ENCODE data around the gene ETFA. TPM values are rescaled to one million over a fixed set of nuclear protein-coding genes. Genes with fewer than 3 reads are reported as not detected.

ETFA gene
- total and polyA plus RNA-seq, 10 of the 15 experiments (the other 5 are each of a cell fraction or from before 2014, with no cell fraction given): 114 to 331 (median 152) TPM

GRCh38 chr15:76195506-76196268, 115.6 kb downstream of the ETFA start:
- no peaks in the 10 kb centered on the region for H4K20me1 ChIP-seq (ENCODE audit: control insufficient read depth, insufficient read depth)
- ChIA-PET RAD21 (ENCODE audit: unreplicated experiment) (no interaction called here), SMC1A (ENCODE audit: uncharacterized antibody, unreplicated experiment) (no interaction called here), CTCF (interaction anchor here (0.9 to 1.3 kb wide), 2 partner anchors 9 to 10 kb away, joined by 3 read pairs; no protein-coding TSS in a partner anchor), POLR2A (interaction anchor here (0.5 to 0.6 kb wide), 2 partner anchors 41 to 114 kb away, joined by 3 read pairs; no protein-coding TSS in a partner anchor)
- H3K36me3 ChIP-seq (ENCODE audit: control insufficient read depth in 2 of 2, insufficient read depth in 2 of 2, low read length in 1 of 2): no peaks in the 10 kb centered on the region
- H3K9me3 ChIP-seq (replicated peaks; ENCODE audit: control insufficient read depth, insufficient read depth, low read length): no peaks in the 10 kb centered on the region
- BruUV-seq (replicated peaks): no TSS peak
- no peak overlapping the region for H3K4me3 ChIP-seq
- no peak for ATAC-seq
- H2AFZ ChIP-seq (ENCODE audit: control insufficient read depth, low read depth, low read length): no peak overlapping the region
- WGBS (ENCODE audit: insufficient coverage, insufficient replicate concordance, low lambda C conversion rate, missing lambda C conversion rate): 81% methylated on average over 7 of the region's 7 CpGs
- H3K4me1 ChIP-seq (ENCODE audit: control insufficient read depth, insufficient read depth, low read length): peaks cover 8% of the 10 kb centered on the region
- DNase-seq (ENCODE audit: low read depth, low spot score): no peak
- H3K4me2 ChIP-seq (ENCODE audit: control insufficient read depth, insufficient read depth): no peak overlapping the region
- intact Hi-C loops (cut with micrococcal nuclease; ENCODE audit: unreplicated experiment): no loop called here
- no peak overlapping the region for H3K9ac ChIP-seq (ENCODE audit: control insufficient read depth, insufficient read depth, low read length)
- no peak for FAIRE-seq
- H3K27me3 ChIP-seq (replicated peaks in 1 of 2; ENCODE audit: control insufficient read depth in 2 of 2, insufficient read depth in 2 of 2, low read length in 1 of 2): no peaks in the 10 kb centered on the region
- in situ Hi-C loops (cut with MboI): no loop called here
- no peak overlapping the region for H3K27ac ChIP-seq (ENCODE audit: control insufficient read depth, insufficient read depth)
- H3K79me2 ChIP-seq (ENCODE audit: control insufficient read depth, insufficient read depth, low read length): no peaks in the 10 kb centered on the region
- no peak for TF ChIP-seq NRF1 (conservative IDR thresholded peaks at IDR 0.05; ENCODE audit: low read depth, low read length)
- TF ChIP-seq ZNF24 (IDR thresholded peaks at IDR 0.05): no peak
- TF ChIP-seq, protein P1, sequence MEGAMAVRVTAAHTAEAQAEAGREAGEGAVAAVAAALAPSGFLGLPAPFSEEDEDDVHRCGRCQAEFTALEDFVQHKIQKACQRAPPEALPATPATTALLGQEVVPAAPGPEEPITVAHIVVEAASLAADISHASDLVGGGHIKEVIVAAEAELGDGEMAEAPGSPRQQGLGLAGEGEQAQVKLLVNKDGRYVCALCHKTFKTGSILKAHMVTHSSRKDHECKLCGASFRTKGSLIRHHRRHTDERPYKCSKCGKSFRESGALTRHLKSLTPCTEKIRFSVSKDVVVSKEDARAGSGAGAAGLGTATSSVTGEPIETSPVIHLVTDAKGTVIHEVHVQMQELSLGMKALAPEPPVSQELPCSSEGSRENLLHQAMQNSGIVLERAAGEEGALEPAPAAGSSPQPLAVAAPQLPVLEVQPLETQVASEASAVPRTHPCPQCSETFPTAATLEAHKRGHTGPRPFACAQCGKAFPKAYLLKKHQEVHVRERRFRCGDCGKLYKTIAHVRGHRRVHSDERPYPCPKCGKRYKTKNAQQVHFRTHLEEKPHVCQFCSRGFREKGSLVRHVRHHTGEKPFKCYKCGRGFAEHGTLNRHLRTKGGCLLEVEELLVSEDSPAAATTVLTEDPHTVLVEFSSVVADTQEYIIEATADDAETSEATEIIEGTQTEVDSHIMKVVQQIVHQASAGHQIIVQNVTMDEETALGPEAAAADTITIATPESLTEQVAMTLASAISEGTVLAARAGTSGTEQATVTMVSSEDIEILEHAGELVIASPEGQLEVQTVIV (IDR thresholded peaks at IDR 0.05; ENCODE audit: borderline replicate concordance, partially characterized antibody): no peak
- no peak for TF ChIP-seq JUNB (IDR thresholded peaks at IDR 0.05)
- TF ChIP-seq, protein P2, sequence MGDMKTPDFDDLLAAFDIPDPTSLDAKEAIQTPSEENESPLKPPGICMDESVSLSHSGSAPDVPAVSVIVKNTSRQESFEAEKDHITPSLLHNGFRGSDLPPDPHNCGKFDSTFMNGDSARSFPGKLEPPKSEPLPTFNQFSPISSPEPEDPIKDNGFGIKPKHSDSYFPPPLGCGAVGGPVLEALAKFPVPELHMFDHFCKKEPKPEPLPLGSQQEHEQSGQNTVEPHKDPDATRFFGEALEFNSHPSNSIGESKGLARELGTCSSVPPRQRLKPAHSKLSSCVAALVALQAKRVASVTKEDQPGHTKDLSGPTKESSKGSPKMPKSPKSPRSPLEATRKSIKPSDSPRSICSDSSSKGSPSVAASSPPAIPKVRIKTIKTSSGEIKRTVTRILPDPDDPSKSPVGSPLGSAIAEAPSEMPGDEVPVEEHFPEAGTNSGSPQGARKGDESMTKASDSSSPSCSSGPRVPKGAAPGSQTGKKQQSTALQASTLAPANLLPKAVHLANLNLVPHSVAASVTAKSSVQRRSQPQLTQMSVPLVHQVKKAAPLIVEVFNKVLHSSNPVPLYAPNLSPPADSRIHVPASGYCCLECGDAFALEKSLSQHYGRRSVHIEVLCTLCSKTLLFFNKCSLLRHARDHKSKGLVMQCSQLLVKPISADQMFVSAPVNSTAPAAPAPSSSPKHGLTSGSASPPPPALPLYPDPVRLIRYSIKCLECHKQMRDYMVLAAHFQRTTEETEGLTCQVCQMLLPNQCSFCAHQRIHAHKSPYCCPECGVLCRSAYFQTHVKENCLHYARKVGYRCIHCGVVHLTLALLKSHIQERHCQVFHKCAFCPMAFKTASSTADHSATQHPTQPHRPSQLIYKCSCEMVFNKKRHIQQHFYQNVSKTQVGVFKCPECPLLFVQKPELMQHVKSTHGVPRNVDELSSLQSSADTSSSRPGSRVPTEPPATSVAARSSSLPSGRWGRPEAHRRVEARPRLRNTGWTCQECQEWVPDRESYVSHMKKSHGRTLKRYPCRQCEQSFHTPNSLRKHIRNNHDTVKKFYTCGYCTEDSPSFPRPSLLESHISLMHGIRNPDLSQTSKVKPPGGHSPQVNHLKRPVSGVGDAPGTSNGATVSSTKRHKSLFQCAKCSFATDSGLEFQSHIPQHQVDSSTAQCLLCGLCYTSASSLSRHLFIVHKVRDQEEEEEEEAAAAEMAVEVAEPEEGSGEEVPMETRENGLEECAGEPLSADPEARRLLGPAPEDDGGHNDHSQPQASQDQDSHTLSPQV (IDR thresholded peaks at IDR 0.05): no peak
- TF ChIP-seq, protein P3, sequence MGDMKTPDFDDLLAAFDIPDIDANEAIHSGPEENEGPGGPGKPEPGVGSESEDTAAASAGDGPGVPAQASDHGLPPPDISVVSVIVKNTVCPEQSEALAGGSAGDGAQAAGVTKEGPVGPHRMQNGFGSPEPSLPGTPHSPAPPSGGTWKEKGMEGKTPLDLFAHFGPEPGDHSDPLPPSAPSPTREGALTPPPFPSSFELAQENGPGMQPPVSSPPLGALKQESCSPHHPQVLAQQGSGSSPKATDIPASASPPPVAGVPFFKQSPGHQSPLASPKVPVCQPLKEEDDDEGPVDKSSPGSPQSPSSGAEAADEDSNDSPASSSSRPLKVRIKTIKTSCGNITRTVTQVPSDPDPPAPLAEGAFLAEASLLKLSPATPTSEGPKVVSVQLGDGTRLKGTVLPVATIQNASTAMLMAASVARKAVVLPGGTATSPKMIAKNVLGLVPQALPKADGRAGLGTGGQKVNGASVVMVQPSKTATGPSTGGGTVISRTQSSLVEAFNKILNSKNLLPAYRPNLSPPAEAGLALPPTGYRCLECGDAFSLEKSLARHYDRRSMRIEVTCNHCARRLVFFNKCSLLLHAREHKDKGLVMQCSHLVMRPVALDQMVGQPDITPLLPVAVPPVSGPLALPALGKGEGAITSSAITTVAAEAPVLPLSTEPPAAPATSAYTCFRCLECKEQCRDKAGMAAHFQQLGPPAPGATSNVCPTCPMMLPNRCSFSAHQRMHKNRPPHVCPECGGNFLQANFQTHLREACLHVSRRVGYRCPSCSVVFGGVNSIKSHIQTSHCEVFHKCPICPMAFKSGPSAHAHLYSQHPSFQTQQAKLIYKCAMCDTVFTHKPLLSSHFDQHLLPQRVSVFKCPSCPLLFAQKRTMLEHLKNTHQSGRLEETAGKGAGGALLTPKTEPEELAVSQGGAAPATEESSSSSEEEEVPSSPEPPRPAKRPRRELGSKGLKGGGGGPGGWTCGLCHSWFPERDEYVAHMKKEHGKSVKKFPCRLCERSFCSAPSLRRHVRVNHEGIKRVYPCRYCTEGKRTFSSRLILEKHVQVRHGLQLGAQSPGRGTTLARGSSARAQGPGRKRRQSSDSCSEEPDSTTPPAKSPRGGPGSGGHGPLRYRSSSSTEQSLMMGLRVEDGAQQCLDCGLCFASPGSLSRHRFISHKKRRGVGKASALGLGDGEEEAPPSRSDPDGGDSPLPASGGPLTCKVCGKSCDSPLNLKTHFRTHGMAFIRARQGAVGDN (IDR thresholded peaks at IDR 0.05): no peak
- no peak for TF ChIP-seq SP1 (IDR thresholded peaks at IDR 0.05; ENCODE audit: low read depth, low read length)
- no peak for TF ChIP-seq CREM (IDR thresholded peaks at IDR 0.05; ENCODE audit: low read depth)
- no peak for TF ChIP-seq FOXK2 (IDR thresholded peaks at IDR 0.05)
- TF ChIP-seq SMAD1 (IDR thresholded peaks at IDR 0.05; ENCODE audit: low read depth, partially characterized antibody): no peak
- TF ChIP-seq RFX5 (IDR thresholded peaks at IDR 0.05; ENCODE audit: low read depth, low read length): no peak

All from GM12878 (cell line).